Stimulated activated CD4-positive, alpha-beta T cell treated with anti-CD3 and anti-CD28 coated beads, Interleukin-2, amount 100 ng/mL, for 48 hours (primary cell): ENCODE results near the gene SLC25A21.
"Not testable (repeated sequence)": the region's sequence is repeated elsewhere in the genome, so short reads cannot be mapped to it uniquely, and the experiment has no call there.

ENCODE experiments used
- DNase-seq, 2 donors: peaks; one replicate each; pipeline ENCODE4 v3.0.0-alpha.2; 2020

SLC25A21 gene

GRCh38 chr14:37036669-37037341, 135.6 kb downstream of the SLC25A21 start:
- no peak for DNase-seq

- no peak for DNase-seq
Observed at GRCh38 chr14:37035401-37035800, 137.0 kb downstream of the SLC25A21 start.

- DNase-seq = no peak
Observed at GRCh38 chr14:37034410-37035285, 137.8 kb downstream of the SLC25A21 start.

GRCh38 chr14:37032863-37033262, 139.5 kb downstream of the SLC25A21 start:
- no peak for DNase-seq

- no peak for DNase-seq
Observed at GRCh38 chr14:37027188-37027824, 145.1 kb downstream of the SLC25A21 start.

GRCh38 chr14:37023875-37024565, 148.4 kb downstream of the SLC25A21 start:
- DNase-seq = no peak

GRCh38 chr14:37021390-37021789, 151.0 kb downstream of the SLC25A21 start:
- DNase-seq = no peak

- no peak for DNase-seq
Observed at GRCh38 chr14:37019488-37019887, 152.9 kb downstream of the SLC25A21 start.

- no peak for DNase-seq
Observed at GRCh38 chr14:37018571-37019240, 153.7 kb downstream of the SLC25A21 start.

- no peak for DNase-seq
Observed at GRCh38 chr14:37013078-37013477, 159.3 kb downstream of the SLC25A21 start.

GRCh38 chr14:36998686-36999085, 173.7 kb downstream of the SLC25A21 start:
- DNase-seq = no peak

GRCh38 chr14:36997843-36998242, 174.6 kb downstream of the SLC25A21 start:
- no peak for DNase-seq

GRCh38 chr14:36996857-36997590, 175.4 kb downstream of the SLC25A21 start:
- DNase-seq = no peak

GRCh38 chr14:36996133-36996856, 176.1 kb downstream of the SLC25A21 start:
- DNase-seq = no peak

GRCh38 chr14:36989806-36990205, 182.6 kb downstream of the SLC25A21 start:
- no peak for DNase-seq

GRCh38 chr14:36988989-36989388, 183.4 kb downstream of the SLC25A21 start:
- no peak for DNase-seq

GRCh38 chr14:36988568-36988967, 183.8 kb downstream of the SLC25A21 start:
- DNase-seq = no peak

- no peak for DNase-seq
Observed at GRCh38 chr14:36986407-36986806, 186.0 kb downstream of the SLC25A21 start.

GRCh38 chr14:36981832-36982529, 190.4 kb downstream of the SLC25A21 start:
- DNase-seq = no peak

- DNase-seq = not testable (repeated sequence)
Observed at GRCh38 chr14:36980413-36980812, 192.0 kb downstream of the SLC25A21 start.
